SK-N-SH treated with all-trans-retinoic acid at 6 μM for 48 hours (cell line): ENCODE data around the gene CCDC154.

Experiments
- ARNTL ChIP-seq: fragments of 450-650 bp; formaldehyde crosslinking; IDR thresholded peaks from 2 replicates; pipeline ENCODE4 v1.5.0; 2020; ENCODE audit warnings: low read depth, mild to moderate bottlenecking, moderate library complexity, borderline replicate concordance
- GLIS3 ChIP-seq: fragments of 250-450 bp; sonication (Bioruptor Pico); IDR thresholded peaks from 2 replicates; pipeline ENCODE4 v1.5.0; 2020; ENCODE audit warnings: mild to moderate bottlenecking, moderate library complexity
- PPARA ChIP-seq: fragments of 250-450 bp; sonication (Bioruptor Pico); IDR thresholded peaks from 2 replicates; pipeline ENCODE4 v1.5.0; 2020; ENCODE audit warnings: mild to moderate bottlenecking, borderline replicate concordance
- ZC3H10 ChIP-seq: fragments of 250-450 bp; sonication (Bioruptor Pico); IDR thresholded peaks from 2 replicates; pipeline ENCODE4 v1.5.1; 2021; ENCODE audit warnings: mild to moderate bottlenecking, moderate library complexity
- ZFP30 ChIP-seq: fragments of 450-650 bp; formaldehyde crosslinking; IDR thresholded peaks from 2 replicates; pipeline ENCODE4 v1.5.0; 2022; ENCODE audit warnings: mild to moderate bottlenecking, moderate library complexity
- ZNF565 ChIP-seq: fragments of 450-650 bp; formaldehyde crosslinking; conservative IDR thresholded peaks from 2 replicates; pipeline ENCODE4 v1.5.0; 2020; ENCODE audit warnings: low read depth, mild to moderate bottlenecking, moderate library complexity
- ZNF70 ChIP-seq: fragments of 450-650 bp; formaldehyde crosslinking; IDR thresholded peaks from 2 replicates; pipeline ENCODE4 v1.5.0; 2020; ENCODE audit warnings: mild to moderate bottlenecking, moderate library complexity

DNA sequence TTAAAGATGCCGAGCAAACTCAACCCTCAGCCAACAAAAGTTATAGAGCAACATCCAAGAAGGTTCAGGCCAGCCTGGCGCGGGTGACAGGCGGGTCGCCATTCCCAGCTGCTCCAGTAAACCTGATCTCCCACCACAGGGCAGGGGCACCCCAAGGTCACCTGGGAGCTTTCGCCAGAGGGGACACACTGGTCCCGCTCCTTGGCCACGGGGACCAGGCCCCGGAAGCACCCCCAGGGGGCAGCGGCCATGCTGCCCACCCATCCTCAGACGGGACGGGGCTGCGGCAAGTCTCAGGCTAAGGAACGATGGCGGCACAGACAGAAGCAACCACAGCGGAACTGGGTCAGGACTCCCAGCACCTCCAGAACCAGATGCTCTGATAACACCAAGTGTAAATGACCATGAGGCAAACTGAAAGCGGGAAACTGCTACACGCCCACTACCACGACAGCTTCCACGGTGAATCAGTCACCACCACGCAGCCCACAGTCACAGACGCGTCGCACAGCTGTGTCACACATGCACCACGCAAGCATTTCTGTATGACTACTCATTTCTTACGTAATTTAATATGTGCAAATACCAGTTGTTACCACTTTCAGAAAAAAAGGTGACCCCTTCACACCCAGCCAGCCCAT lies 14.1 kb upstream of the CCDC154 start:
- TF ChIP-seq ZC3H10 (CRISPR knock-in tag) = no peak
- TF ChIP-seq PPARA (CRISPR knock-in tag) = no peak
- TF ChIP-seq GLIS3 = no peak
- no peak for TF ChIP-seq ZNF70 (CRISPR knock-in tag)
- no peak for TF ChIP-seq ZNF565
- no peak for TF ChIP-seq ZFP30
- TF ChIP-seq ARNTL (CRISPR knock-in tag) = no peak
